Spleen (tissue), 11 donors: ENCODE measurements around the gene PIH1D1. TPM values are rescaled to one million over a fixed set of nuclear protein-coding genes. Genes with fewer than 3 reads are reported as not detected.

Experiments used
- DNase-seq: peaks from one replicate; pipeline ENCODE4 v3.0.0-alpha.2; 2020
- H3K27ac ChIP-seq, 8 donors: fragments of 200-600 bp; sonication (generic) in 7 of 8; 1 replicate in 4 of 8; 2 replicates in 4 of 8; pipeline versions ENCODE4 v1.5.0 to v1.8.0; 2016 to 2021; ENCODE audit warnings: inconsistent platforms in 4 of 8, mild to moderate bottlenecking in 4 of 8, moderate library complexity in 1 of 8
- H3K27me3 ChIP-seq, 7 donors: fragments of 200-600 bp; sonication (generic) in 6 of 7; replicated peaks in 1 of 7; 1 replicate in 4 of 7; 2 replicates in 3 of 7; pipeline versions ENCODE4 v1.5.0 to v1.8.0; 2016 to 2021; ENCODE audit warnings: inconsistent platforms in 3 of 7, mild to moderate bottlenecking in 1 of 7
- H3K36me3 ChIP-seq, 6 donors: fragments of 200-600 bp; sonication (generic) in 5 of 6; 1 replicate in 4 of 6; 2 replicates in 2 of 6; pipeline versions ENCODE4 v1.5.0 to v1.8.0; 2016 to 2021; ENCODE audit warnings: inconsistent platforms in 2 of 6
- H3K4me1 ChIP-seq, 6 donors: fragments of 200-600 bp; sonication (generic) in 5 of 6; 1 replicate in 3 of 6; 2 replicates in 3 of 6; pipeline versions ENCODE4 v1.5.0 to v1.8.0; 2016 to 2021; ENCODE audit warnings: inconsistent platforms in 3 of 6
- H3K4me3 ChIP-seq, 8 donors: fragments of 200-600 bp; sonication (generic) in 7 of 8; 1 replicate in 4 of 8; 2 replicates in 4 of 8; pipeline versions ENCODE4 v1.5.0 to v1.8.0; 2016 to 2021; ENCODE audit warnings: inconsistent platforms in 4 of 8, mild to moderate bottlenecking in 4 of 8, moderate library complexity in 2 of 8
- H3K9me3 ChIP-seq, 8 donors: fragments of 200-600 bp; sonication (generic) in 7 of 8; 1 replicate in 4 of 8; 2 replicates in 4 of 8; pipeline versions ENCODE4 v1.5.0 to v1.8.0; 2016 to 2021; ENCODE audit warnings: inconsistent platforms in 4 of 8
- CTCF ChIP-seq, 11 experiments: fragments of 200-600 bp in 7 of 11; fragments of 450-650 bp in 4 of 11; sonication (generic) in 4 of 11; IDR thresholded peaks in 8 of 11; conservative IDR thresholded peaks in 3 of 11; 1 replicate in 7 of 11; 2 replicates in 4 of 11; pipeline versions ENCODE4 v1.4.0 to v1.8.0; 2016 to 2021; ENCODE audit warnings: antibody characterized with exemption in 11 of 11, inconsistent platforms in 4 of 11, mild to moderate bottlenecking in 1 of 11
- POLR2A ChIP-seq, 3 donors: fragments of 450-650 bp; IDR thresholded peaks; one replicate each; pipeline ENCODE4 v1.5.1; 2017; ENCODE audit warnings: antibody characterized with exemption in 3 of 3, mild to moderate bottlenecking in 1 of 3
- POLR2AphosphoS5 ChIP-seq, 3 donors: sonication (generic); formaldehyde crosslinking; IDR thresholded peaks; one replicate each; pipeline ENCODE4 v1.5.1; 2017; ENCODE audit warnings: antibody characterized with exemption in 3 of 3
- WGBS, 5 donors: extraction: QIAGEN DNeasy Blood & Tissue Kit in 3 of 5; methylation state at CpG; one replicate each; pipeline versions ENCODE4 v1.1.5 to v1.1.7; 2013 to 2018; 5-methylcytosine and 5-hydroxymethylcytosine counted together
- intact Hi-C: fragments of 100-400 bp; cut with DNase I; formaldehyde crosslinking; loops from one replicate; pipeline ENCODE4 v1.15.0; 2023; ENCODE audit warnings: low total_unique reads
- polyA plus RNA-seq, 3 donors: library from polyadenylated mRNA; stranded (reverse); fragments of 200-250 nt; gene quantifications; one replicate each; pipeline ENCODE4 v1.2.1, GENCODE V29; 2013
- total RNA-seq, 7 donors: library from RNA; depleted of rRNA in 3 of 7; stranded (reverse); fragments of >200 nt in 3 of 7; fragmentation: NEBNext Ultra II Directional in 4 of 7; extraction: Animal tissue kit (Norgen Biotek cat#: 25700) in 4 of 7; gene quantifications; one replicate each; pipeline versions ENCODE4 v1.1.0 to v1.2.1, GENCODE V29; 2016 to 2021
- donor health status: healthy with polysubstance abuse.
- donor health status: DM: no; HTN: no; CAD: no; lungs with moderate emphysema.
- donor health status: DM: no; HTN: no; CAD: no.
- donor health status: Bipolar disorder and iron deficiency.
- donor health status: healthy.
- donor health status: DM: no; HTN: no; CAD: no.
- donor health status: DM: yes; HTN: yes; CAD: no.

Gene PIH1D1
- total and polyA plus RNA-seq, 10 donors = 76.0 to 140 (median 86.3) TPM

- peaks cover 4 to 53% (median 47%) of the 10 kb centered on the region in 7 donors for H3K27me3 ChIP-seq
- peaks cover 0 to 19% (median 13%) of the 10 kb centered on the region in 6 donors for H3K36me3 ChIP-seq
- 1 to 2% (median 2%) methylated on average over 26 to 43 of the region's 43 CpGs for WGBS, 5 donors
- H3K4me3 ChIP-seq = peak overlapping the region; percentile 65 to 81 (median 76)
- intact Hi-C loops = loop anchor here (2.0 to 10.0 kb wide), 2 partner anchors 50 to 178 kb away; no protein-coding TSS in a partner anchor
- H3K9me3 ChIP-seq = no peaks in the 10 kb centered on the region
- H3K27ac ChIP-seq = peak overlapping the region; percentile 14 to 87 (median 78)
- TF ChIP-seq POLR2AphosphoS5 (IDR thresholded peaks at IDR 0.05) = no peak
- TF ChIP-seq CTCF (IDR thresholded peaks at IDR 0.05 in 8 of 11, conservative IDR thresholded peaks at IDR 0.05 in 3 of 11) = no peak
- no peak for TF ChIP-seq POLR2A (IDR thresholded peaks at IDR 0.05)
- DNase-seq = peak; percentile 92
- H3K4me1 ChIP-seq = peaks cover 0 to 56% (median 21%) of the 10 kb centered on the region in 6 donors
These were observed 8.7 kb downstream of the PIH1D1 start for GRCh38 chr19:49442771-49443365.

GRCh38 chr19:49442354-49442753, 9.3 kb downstream of the PIH1D1 start:
- no peak for DNase-seq
- Histone ChIP-seq H3K9me3 (no peaks in the 10 kb centered on the region), H3K4me3 (peak overlapping the region in 5 of 8 donors; percentile 65 to 81 (median 75)), H3K27me3 (peaks cover 4 to 58% (median 51%) of the 10 kb centered on the region in 7 donors), H3K4me1 (peaks cover 0 to 51% (median 20%) of the 10 kb centered on the region in 6 donors), H3K36me3 (peaks cover 0 to 14% (median 11%) of the 10 kb centered on the region in 6 donors), H3K27ac (peak overlapping the region in 4 of 8 donors; percentile 74 to 87 (median 84))
- intact Hi-C loops = loop anchor here (2.0 to 10.0 kb wide), 2 partner anchors 50 to 178 kb away; no protein-coding TSS in a partner anchor
- TF ChIP-seq POLR2AphosphoS5 (IDR thresholded peaks at IDR 0.05) = no peak
- no peak for TF ChIP-seq POLR2A (IDR thresholded peaks at IDR 0.05)
- no peak for TF ChIP-seq CTCF (IDR thresholded peaks at IDR 0.05 in 8 of 11, conservative IDR thresholded peaks at IDR 0.05 in 3 of 11)
- 5 to 11% (median 10%) methylated on average over 11 of the region's 11 CpGs for WGBS, 5 donors

GRCh38 chr19:49441960-49442350, 9.7 kb downstream of the PIH1D1 start:
- Histone ChIP-seq H3K4me1 (peaks cover 0 to 48% (median 20%) of the 10 kb centered on the region in 6 donors), H3K9me3 (no peaks in the 10 kb centered on the region), H3K4me3 (peak overlapping the region in 3 of 8 donors; percentile 74 to 81 (median 75)), H3K27me3 (peaks cover 4 to 62% (median 55%) of the 10 kb centered on the region in 7 donors), H3K27ac (no peak overlapping the region), H3K36me3 (peaks cover 0 to 10% (median 7%) of the 10 kb centered on the region in 6 donors)
- intact Hi-C loops = loop anchor here (2.0 to 10.0 kb wide), 2 partner anchors 49 to 177 kb away; no protein-coding TSS in a partner anchor
- no peak for TF ChIP-seq POLR2AphosphoS5 (IDR thresholded peaks at IDR 0.05)
- TF ChIP-seq POLR2A (IDR thresholded peaks at IDR 0.05) = no peak
- TF ChIP-seq CTCF (IDR thresholded peaks at IDR 0.05 in 8 of 11, conservative IDR thresholded peaks at IDR 0.05 in 3 of 11) = no peak
- 29 to 42% (median 33%) methylated on average over 14 of the region's 14 CpGs for WGBS, 5 donors
- DNase-seq = no peak
